Testis (tissue), 5 donors: ENCODE data around the gene KMO. TPM values are rescaled to one million over a fixed set of nuclear protein-coding genes. Genes with fewer than 3 reads are reported as not detected.

ENCODE experiments used
- DNase-seq: peaks from one replicate; pipeline ENCODE4 v3.0.0-alpha.2; 2019
- H3K27ac ChIP-seq, 2 donors: fragments of 200-600 bp; sonication (generic); one replicate each; pipeline ENCODE4 v1.5.1; 2019
- H3K27me3 ChIP-seq: fragments of 200-600 bp; sonication (generic); one replicate; pipeline ENCODE4 v1.5.1; 2019
- H3K36me3 ChIP-seq: fragments of 200-600 bp; sonication (generic); one replicate; pipeline ENCODE4 v1.5.1; 2017; ENCODE audit warnings: low read depth; ENCODE audit errors: missing control alignments
- H3K4me1 ChIP-seq: fragments of 200-600 bp; sonication (generic); one replicate; pipeline ENCODE4 v1.5.1; 2019
- H3K4me3 ChIP-seq, 2 donors: fragments of 200-600 bp; sonication (generic); one replicate each; pipeline ENCODE4 v1.5.1; 2017 to 2019
- H3K9me3 ChIP-seq: fragments of 200-600 bp; sonication (generic); one replicate; pipeline ENCODE4 v1.5.1; 2017
- CTCF ChIP-seq, 3 experiments: fragments of 450-650 bp in 2 of 3; fragments of 200-600 bp in 1 of 3; sonication (generic) in 1 of 3; IDR thresholded peaks; one replicate each; pipeline ENCODE4 v1.5.1; 2016 to 2019; ENCODE audit warnings: antibody characterized with exemption in 3 of 3, mild to moderate bottlenecking in 2 of 3, moderate library complexity in 1 of 3
- POLR2A ChIP-seq: fragments of 450-650 bp; IDR thresholded peaks from one replicate; pipeline ENCODE4 v1.6.1; 2017; ENCODE audit warnings: antibody characterized with exemption, mild to moderate bottlenecking, moderate library complexity
- WGBS, 2 donors: methylation state at CpG; one replicate each; pipeline ENCODE4 v1.1.5; 2018; 5-methylcytosine and 5-hydroxymethylcytosine counted together
- intact Hi-C: fragments of 100-400 bp; cut with DNase I; formaldehyde crosslinking; loops from one replicate; pipeline ENCODE4 v1.15.1; 2023; ENCODE audit warnings: low total_unique reads
- long read RNA-seq, 2 donors: transcript quantifications; one replicate each; lab custom pipeline, GENCODE V29; 2026
- polyA plus RNA-seq: library from polyadenylated mRNA; stranded (reverse); fragments of 350-450 nt; fragmentation: Illumina TruSeq; extraction: RNeasy Lipid Tissue Mini Kit (QIAGEN cat#74804); gene quantifications from one replicate; pipeline ENCODE4 v1.2.3, GENCODE V29; 2014; ENCODE audit warnings: low read depth, low replicate concordance; ENCODE audit not compliant: insufficient read depth
- total RNA-seq, 2 donors: library from RNA; depleted of rRNA; stranded (reverse); fragments of >200 nt; gene quantifications; one replicate each; pipeline ENCODE4 v1.2.3, GENCODE V29; 2016

Gene KMO
- total RNA-seq (under 1 TPM; 0.39 to 0.99 TPM), polyA plus RNA-seq (1.5 TPM)
- long read RNA-seq, donor 1: 0 reads
- long read RNA-seq, donor 2: 0 reads

GRCh38 chr1:241532162-241532531 is at the start of gene KMO:
Gene KMO (plus strand): TSS chr1:241532378. CDS start chr1:241532445, 67 bp downstream.
- Histone ChIP-seq H3K4me3 (peak within 1 kb of the TSS; percentile 2 to 40), H3K27me3 (no peaks in the 10 kb centered on the region), H3K36me3 (no peaks in the 10 kb centered on the region), H3K4me1 (no peaks in the 10 kb centered on the region), H3K27ac (no peak within 1 kb of the TSS), H3K9me3 (no peaks in the 10 kb centered on the region)
- DNase-seq: no peak
- WGBS, 2 donors: 29 to 32% methylated on average over 1 of the region's 1 CpG
- intact Hi-C loops: no loop called here
- no peak for TF ChIP-seq CTCF (IDR thresholded peaks at IDR 0.05)

- Histone ChIP-seq H3K27ac (no peak overlapping the region), H3K4me1 (no peaks in the 10 kb centered on the region), H3K36me3 (no peaks in the 10 kb centered on the region), H3K9me3 (no peaks in the 10 kb centered on the region), H3K27me3 (no peaks in the 10 kb centered on the region), H3K4me3 (no peak overlapping the region)
- WGBS, 2 donors: 53 to 67% methylated on average over 1 of the region's 1 CpG
- no peak for DNase-seq
- TF ChIP-seq POLR2A (no peak), CTCF (IDR thresholded peaks at IDR 0.05) (no peak)
- intact Hi-C loops: no loop called here
Measured at GRCh38 chr1:241482761-241483250, 49.4 kb upstream of the KMO start.

- WGBS, 2 donors: 95 to 97% methylated on average over 3 of the region's 3 CpGs
- Histone ChIP-seq H3K27me3 (no peaks in the 10 kb centered on the region), H3K36me3 (no peaks in the 10 kb centered on the region), H3K4me3 (no peak overlapping the region), H3K27ac (no peak overlapping the region), H3K9me3 (no peaks in the 10 kb centered on the region), H3K4me1 (no peaks in the 10 kb centered on the region)
- TF ChIP-seq POLR2A (no peak), CTCF (IDR thresholded peaks at IDR 0.05) (no peak)
- no peak for DNase-seq
- intact Hi-C loops: no loop called here
Measured at GRCh38 chr1:241485145-241485544, 47.0 kb upstream of the KMO start.

GRCh38 chr1:241485554-241485992 is 46.6 kb upstream of the KMO start:
- TF ChIP-seq CTCF (IDR thresholded peaks at IDR 0.05): peak in 1 of 3 experiments; percentile 22
- no peak for TF ChIP-seq POLR2A
- no peak overlapping the region for H3K4me3 ChIP-seq
- no peaks in the 10 kb centered on the region for H3K4me1 ChIP-seq
- H3K27me3 ChIP-seq: no peaks in the 10 kb centered on the region
- H3K27ac ChIP-seq: no peak overlapping the region
- intact Hi-C loops: no loop called here
- no peaks in the 10 kb centered on the region for H3K9me3 ChIP-seq
- WGBS, 2 donors: 84 to 90% methylated on average over 4 of the region's 4 CpGs
- no peak for DNase-seq
- no peaks in the 10 kb centered on the region for H3K36me3 ChIP-seq

GRCh38 chr1:241488739-241489138 is 43.4 kb upstream of the KMO start:
- H3K27me3 ChIP-seq: no peaks in the 10 kb centered on the region
- DNase-seq: no peak
- intact Hi-C loops: no loop called here
- TF ChIP-seq POLR2A: no peak
- no peak for TF ChIP-seq CTCF (IDR thresholded peaks at IDR 0.05)
- H3K4me3 ChIP-seq: no peak overlapping the region
- H3K9me3 ChIP-seq: no peaks in the 10 kb centered on the region
- no peak overlapping the region for H3K27ac ChIP-seq
- H3K4me1 ChIP-seq: no peaks in the 10 kb centered on the region
- H3K36me3 ChIP-seq: no peaks in the 10 kb centered on the region
- 85 to 86% methylated on average over 1 of the region's 1 CpG for WGBS, 2 donors
